ENCODE results near the gene REC8. TPM values are rescaled to one million over a fixed set of nuclear protein-coding genes. Genes with fewer than 3 reads are reported as not detected.

Gene REC8
- total RNA-seq, 1 experiment from 2014 or later, result 58.0 TPM

DNA sequence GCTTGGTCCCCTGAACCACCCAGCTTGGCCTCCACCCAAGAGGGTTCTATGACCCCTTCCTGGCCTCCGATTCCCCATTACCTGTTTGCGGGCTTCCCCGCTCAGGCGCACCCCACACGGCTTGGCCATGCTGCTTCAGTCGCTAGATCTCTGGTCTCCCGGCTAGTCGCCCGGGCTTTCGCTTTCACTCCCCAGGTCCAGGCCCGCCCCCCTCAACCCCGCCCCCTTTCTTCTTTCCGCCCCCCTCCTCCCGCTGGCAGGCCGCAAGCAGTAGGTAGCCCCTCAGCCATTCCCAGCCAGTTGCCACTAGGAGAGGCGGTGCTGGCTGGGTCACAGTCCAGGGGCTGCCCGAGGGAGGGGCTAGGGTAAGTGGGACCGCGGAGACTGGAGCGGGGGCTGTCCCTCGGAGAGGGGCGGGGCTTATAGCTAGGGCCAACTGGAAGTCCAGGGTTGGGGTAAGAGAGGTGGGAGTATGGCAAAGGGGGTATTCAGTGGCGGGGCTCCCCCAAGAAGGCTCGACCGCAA, 25.4 kb upstream of the REC8 start, which contains the start of gene PSME2:
TSS of gene PSME2 (minus strand) at position 158 of the 525 bp plus-strand sequence. CDS start at position 129, 29 bp downstream.
- H3K4me1 ChIP-seq (ENCODE audit: insufficient read depth, low read length), result no peaks in the 10 kb centered on the region
- TF ChIP-seq CTCF (conservative IDR thresholded peaks at IDR 0.05), result no peak
- H3K9ac ChIP-seq (ENCODE audit: extremely low read depth, insufficient read length, low read length), result peak within 1 kb of the TSS; percentile 86
- no peak within 1 kb of the TSS for H2BK12ac ChIP-seq (ENCODE audit: insufficient read length, low read depth, low read length)
- H4K8ac ChIP-seq (replicated peaks; ENCODE audit: insufficient read length, low read depth, low read length), result no peak within 1 kb of the TSS
- no peak within 1 kb of the TSS for H3K27ac ChIP-seq (ENCODE audit: insufficient read length, low read depth, low read length)
- peak; percentile 99 for DNase-seq
- no CpG with 5 or more reads among the region's 25 CpGs for WGBS (ENCODE audit: extremely low coverage, insufficient read length, low lambda C conversion rate)
- H3K9me3 Mint-ChIP-seq, result no peaks in the 10 kb centered on the region
- H3K36me3 Mint-ChIP-seq (ENCODE audit: insufficient read depth in 1 of 3, low read depth in 3 of 3), result peaks cover 15 to 58% (median 55%) of the 10 kb centered on the region in 3 experiments
- H3K4ac ChIP-seq (ENCODE audit: low read depth, low read length), result no peak within 1 kb of the TSS
- peak within 1 kb of the TSS; percentile 96 to 99 for H3K4me3 Mint-ChIP-seq
- H3K18ac ChIP-seq (ENCODE audit: insufficient read length, low read depth, low read length), result peak within 1 kb of the TSS; percentile 77
- no peak within 1 kb of the TSS for H2AFZ ChIP-seq (ENCODE audit: low read length)
- H3K23me2 ChIP-seq (ENCODE audit: insufficient read length, low read depth, low read length, poor library complexity, severe bottlenecking), result peaks cover 19% of the 10 kb centered on the region
- no peak within 1 kb of the TSS for H2BK120ac ChIP-seq (ENCODE audit: low read depth, low read length, poor library complexity, severe bottlenecking)
- H3K4me2 ChIP-seq (ENCODE audit: insufficient read depth, insufficient read length, low read length), result peak within 1 kb of the TSS; percentile 83
- H3T11ph ChIP-seq (ENCODE audit: low read length), result no peak within 1 kb of the TSS
- no peaks in the 10 kb centered on the region for H3K27me3 Mint-ChIP-seq (ENCODE audit: low read depth)
- peak within 1 kb of the TSS; percentile 96 to 99 (median 98) for H3K27ac Mint-ChIP-seq
- H2AK5ac ChIP-seq (ENCODE audit: insufficient read length, low read length), result no peak within 1 kb of the TSS
- no peaks in the 10 kb centered on the region for H3K27me3 ChIP-seq (ENCODE audit: insufficient read depth, low read length)
- H3K79me1 ChIP-seq (ENCODE audit: insufficient read depth, low read depth, low read length, poor library complexity, severe bottlenecking), result peaks cover 4% of the 10 kb centered on the region
- no peaks in the 10 kb centered on the region for H3K9me3 ChIP-seq (ENCODE audit: control insufficient read depth, low read depth, low read length)
- H3K14ac ChIP-seq (ENCODE audit: insufficient read depth, low read length), result peak within 1 kb of the TSS; percentile 81; the same call in 1 of the 2 replicates
- H2BK5ac ChIP-seq (ENCODE audit: insufficient read length, low read length), result no peak within 1 kb of the TSS
- H2BK15ac ChIP-seq (ENCODE audit: low read depth, low read length), result no peak within 1 kb of the TSS
- peaks cover 8% of the 10 kb centered on the region; the same call in 1 of the 2 replicates for H3K79me2 ChIP-seq (ENCODE audit: insufficient read depth, low read length)
- H4K91ac ChIP-seq (ENCODE audit: insufficient read length, low read depth, low read length), result no peak within 1 kb of the TSS
- no peak within 1 kb of the TSS for H3K23ac ChIP-seq (ENCODE audit: insufficient read length, low read depth, low read length)
- no peak within 1 kb of the TSS for H4K5ac ChIP-seq (ENCODE audit: insufficient read length, low read depth, low read length)
- H4K20me1 ChIP-seq (ENCODE audit: control insufficient read depth, insufficient read depth, insufficient read length), result no peaks in the 10 kb centered on the region
- no peak within 1 kb of the TSS for H3K56ac ChIP-seq (ENCODE audit: insufficient read length, low read depth, low read length)
- peaks cover 24% of the 10 kb centered on the region in 2 experiments for H3K4me1 Mint-ChIP-seq
- H2BK20ac ChIP-seq (ENCODE audit: low read depth, low read length, poor library complexity, severe bottlenecking), result no peak within 1 kb of the TSS
